Suprapubic skin (tissue), 4 donors: Measurements from ENCODE around the gene HECW1.

Experiments used
- POLR2A ChIP-seq, 2 donors: fragments of 450-650 bp; IDR thresholded peaks; one replicate each; pipeline ENCODE4 v1.6.1; 2017; ENCODE audit warnings: antibody characterized with exemption in 2 of 2, mild to moderate bottlenecking in 2 of 2, moderate library complexity in 2 of 2
- POLR2AphosphoS5 ChIP-seq, 3 donors: sonication (generic); formaldehyde crosslinking; IDR thresholded peaks; one replicate each; pipeline ENCODE4 v1.6.1; 2017; ENCODE audit warnings: antibody characterized with exemption in 3 of 3
- TF ChIP-seq, protein P1 (sequence below), 2 donors: fragments of 200-600 bp in 1 of 2; fragments of 450-650 bp in 1 of 2; sonication (generic) in 1 of 2; IDR thresholded peaks; one replicate each; pipeline ENCODE4 v1.5.1; 2016 to 2019; ENCODE audit warnings: antibody characterized with exemption in 2 of 2, mild to moderate bottlenecking in 1 of 2, moderate library complexity in 1 of 2

DNA sequence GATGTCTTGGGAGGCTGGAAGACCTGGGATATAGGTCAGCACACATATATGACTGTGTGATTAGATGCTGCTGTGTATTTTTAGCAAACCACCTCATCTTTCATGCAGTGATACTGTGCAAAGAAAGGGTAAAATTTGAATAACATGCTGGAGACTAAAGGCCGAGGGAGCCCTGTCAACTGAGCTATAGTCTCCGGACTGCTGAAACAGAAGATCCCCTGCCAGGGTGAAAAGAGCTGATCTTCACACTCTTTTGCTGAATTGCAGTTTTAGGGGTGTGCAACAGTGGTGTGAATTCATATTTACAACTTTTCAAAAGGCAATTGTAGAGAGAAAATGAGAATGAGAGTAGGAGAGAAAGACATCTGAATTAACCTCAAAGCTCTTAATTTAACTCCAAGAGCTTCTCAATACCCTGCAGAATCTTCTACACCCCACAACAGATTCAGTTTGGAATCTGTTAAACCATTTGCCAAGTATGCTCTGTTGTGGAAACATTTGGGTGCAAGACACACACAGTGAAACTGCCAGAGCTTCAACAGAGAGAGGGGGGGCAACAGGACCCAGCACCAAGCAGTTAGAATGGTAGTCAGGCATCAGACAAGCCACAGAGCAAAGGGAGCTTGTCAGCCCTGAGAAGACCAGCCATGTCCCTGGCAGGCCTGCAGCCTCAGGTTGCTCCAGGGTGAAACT lies 280.3 kb downstream of the HECW1 start:
- TF ChIP-seq, protein P1, sequence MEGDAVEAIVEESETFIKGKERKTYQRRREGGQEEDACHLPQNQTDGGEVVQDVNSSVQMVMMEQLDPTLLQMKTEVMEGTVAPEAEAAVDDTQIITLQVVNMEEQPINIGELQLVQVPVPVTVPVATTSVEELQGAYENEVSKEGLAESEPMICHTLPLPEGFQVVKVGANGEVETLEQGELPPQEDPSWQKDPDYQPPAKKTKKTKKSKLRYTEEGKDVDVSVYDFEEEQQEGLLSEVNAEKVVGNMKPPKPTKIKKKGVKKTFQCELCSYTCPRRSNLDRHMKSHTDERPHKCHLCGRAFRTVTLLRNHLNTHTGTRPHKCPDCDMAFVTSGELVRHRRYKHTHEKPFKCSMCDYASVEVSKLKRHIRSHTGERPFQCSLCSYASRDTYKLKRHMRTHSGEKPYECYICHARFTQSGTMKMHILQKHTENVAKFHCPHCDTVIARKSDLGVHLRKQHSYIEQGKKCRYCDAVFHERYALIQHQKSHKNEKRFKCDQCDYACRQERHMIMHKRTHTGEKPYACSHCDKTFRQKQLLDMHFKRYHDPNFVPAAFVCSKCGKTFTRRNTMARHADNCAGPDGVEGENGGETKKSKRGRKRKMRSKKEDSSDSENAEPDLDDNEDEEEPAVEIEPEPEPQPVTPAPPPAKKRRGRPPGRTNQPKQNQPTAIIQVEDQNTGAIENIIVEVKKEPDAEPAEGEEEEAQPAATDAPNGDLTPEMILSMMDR (IDR thresholded peaks at IDR 0.05): no peak
- no peak for TF ChIP-seq POLR2A (IDR thresholded peaks at IDR 0.05)
- TF ChIP-seq POLR2AphosphoS5 (IDR thresholded peaks at IDR 0.05): no peak
